DND-41 (cell line): ENCODE data around the gene DPH1.

Experiments
- EZH2 ChIP-seq: IDR thresholded peaks from 3 replicates; pipeline ENCODE4 v1.6.1; 2012; ENCODE audit warnings: borderline replicate concordance, low read depth, mild to moderate bottlenecking, moderate library complexity, low read length, inconsistent platforms; ENCODE audit not compliant: severe bottlenecking
- TF ChIP-seq, protein P1 (sequence below): IDR thresholded peaks from 2 replicates; pipeline ENCODE4 v1.5.1; 2012; ENCODE audit warnings: borderline replicate concordance, low read length, moderate library complexity, mild to moderate bottlenecking; ENCODE audit not compliant: poor library complexity, severe bottlenecking; ENCODE audit errors: extremely low read depth

DNA sequence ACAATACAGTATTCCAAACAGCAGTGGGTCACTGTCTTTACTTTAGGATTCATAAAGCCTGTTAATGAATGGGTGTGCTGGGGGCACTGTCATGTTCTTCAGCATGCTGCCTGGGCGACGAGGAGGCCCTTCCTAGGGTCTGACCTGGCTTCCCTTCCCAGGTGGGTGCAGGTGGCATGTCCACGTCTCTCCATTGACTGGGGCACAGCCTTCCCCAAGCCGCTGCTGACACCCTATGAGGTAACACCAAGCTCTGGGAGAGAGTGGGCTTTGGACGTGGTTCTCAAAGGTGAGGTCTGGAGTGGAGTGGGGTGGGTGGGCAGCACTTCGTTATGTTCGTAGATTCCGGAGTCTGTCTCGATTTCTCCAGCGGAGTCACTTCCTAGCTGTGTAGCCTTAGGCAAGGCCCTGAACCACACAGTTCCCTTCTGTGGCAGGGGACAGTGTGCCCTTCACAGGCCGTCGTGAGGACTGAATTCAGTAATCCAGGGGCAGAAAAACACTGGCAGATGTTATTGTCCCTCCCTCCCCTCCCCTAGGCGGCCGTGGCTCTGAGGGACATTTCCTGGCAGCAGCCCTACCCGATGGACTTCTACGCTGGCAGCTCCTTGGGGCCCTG lies 11.1 kb downstream of the DPH1 start:
- TF ChIP-seq, protein P1, sequence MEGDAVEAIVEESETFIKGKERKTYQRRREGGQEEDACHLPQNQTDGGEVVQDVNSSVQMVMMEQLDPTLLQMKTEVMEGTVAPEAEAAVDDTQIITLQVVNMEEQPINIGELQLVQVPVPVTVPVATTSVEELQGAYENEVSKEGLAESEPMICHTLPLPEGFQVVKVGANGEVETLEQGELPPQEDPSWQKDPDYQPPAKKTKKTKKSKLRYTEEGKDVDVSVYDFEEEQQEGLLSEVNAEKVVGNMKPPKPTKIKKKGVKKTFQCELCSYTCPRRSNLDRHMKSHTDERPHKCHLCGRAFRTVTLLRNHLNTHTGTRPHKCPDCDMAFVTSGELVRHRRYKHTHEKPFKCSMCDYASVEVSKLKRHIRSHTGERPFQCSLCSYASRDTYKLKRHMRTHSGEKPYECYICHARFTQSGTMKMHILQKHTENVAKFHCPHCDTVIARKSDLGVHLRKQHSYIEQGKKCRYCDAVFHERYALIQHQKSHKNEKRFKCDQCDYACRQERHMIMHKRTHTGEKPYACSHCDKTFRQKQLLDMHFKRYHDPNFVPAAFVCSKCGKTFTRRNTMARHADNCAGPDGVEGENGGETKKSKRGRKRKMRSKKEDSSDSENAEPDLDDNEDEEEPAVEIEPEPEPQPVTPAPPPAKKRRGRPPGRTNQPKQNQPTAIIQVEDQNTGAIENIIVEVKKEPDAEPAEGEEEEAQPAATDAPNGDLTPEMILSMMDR = no peak
- no peak for TF ChIP-seq EZH2
